Caco-2 (cell line): ENCODE data around the gene DYRK1A. TPM values are rescaled to one million over a fixed set of nuclear protein-coding genes. Genes with fewer than 3 reads are reported as not detected.

Experiments
- BruUV-seq: library from RNA; stranded (reverse); fragments of 400-500 nt; replicated peaks from 2 replicates; lab custom pipeline; 2021; lab: Mats Ljungman, UMichigan
- CTCF ChIA-PET: fragments of 300-600 bp; sonication (Branson Sonifier 250); formaldehyde crosslinking; loops from one replicate; lab custom pipeline; 2022; ENCODE audit warnings: antibody characterized with exemption; lab: Charles Lee
- POLR2A ChIA-PET: fragments of 300-600 bp; sonication (Branson Sonifier 250); formaldehyde crosslinking; loops from one replicate; lab custom pipeline; 2022; ENCODE audit warnings: antibody characterized with exemption; lab: Charles Lee
- DNase-seq, 2 experiments: peaks; one replicate each; pipeline versions ENCODE4 v3.0.0 to v3.0.0-alpha.2; 2020 to 2022
- H3K27me3 ChIP-seq: replicated peaks from 2 replicates; pipeline ENCODE4 v1.6.0; 2011; ENCODE audit warnings: low read length; ENCODE audit not compliant: control insufficient read depth, insufficient read depth
- H3K36me3 ChIP-seq: 2 replicates; pipeline ENCODE4 v1.5.1; 2011; ENCODE audit warnings: low read length; ENCODE audit not compliant: control insufficient read depth, insufficient read depth
- H3K4me1 ChIP-seq: fragments of 250-450 bp; sonication (Bioruptor Pico); 2 replicates; pipeline ENCODE4 v1.5.1; 2020; ENCODE audit warnings: mild to moderate bottlenecking
- H3K4me3 ChIP-seq: 2 replicates; pipeline ENCODE4 v1.5.1; 2011; ENCODE audit warnings: low read depth, mild to moderate bottlenecking, control low read depth, low read length
- H3K9me3 ChIP-seq: fragments of 250-450 bp; sonication (Bioruptor Pico); 2 replicates; pipeline ENCODE4 v1.5.1; 2020; ENCODE audit warnings: mild to moderate bottlenecking, moderate library complexity
- H3K27ac Mint-ChIP-seq: one replicate; pipeline ENCODE4 v1.8.0; 2022; ENCODE audit warnings: mixed read lengths; ENCODE audit not compliant: unreplicated experiment
- H3K27me3 Mint-ChIP-seq: one replicate; pipeline ENCODE4 v1.8.0; 2022; ENCODE audit warnings: mixed read lengths; ENCODE audit not compliant: insufficient read depth, unreplicated experiment
- H3K36me3 Mint-ChIP-seq: one replicate; pipeline ENCODE4 v1.8.0; 2022; ENCODE audit warnings: mild to moderate bottlenecking, mixed read lengths; ENCODE audit not compliant: insufficient read depth, unreplicated experiment
- H3K4me1 Mint-ChIP-seq: one replicate; pipeline ENCODE4 v1.8.0; 2022; ENCODE audit warnings: low read depth, mixed read lengths; ENCODE audit not compliant: unreplicated experiment
- H3K4me3 Mint-ChIP-seq: one replicate; pipeline ENCODE4 v1.8.0; 2022; ENCODE audit warnings: mild to moderate bottlenecking, moderate library complexity, mixed read lengths; ENCODE audit not compliant: unreplicated experiment
- H3K9me3 Mint-ChIP-seq: one replicate; pipeline ENCODE4 v1.8.0; 2022; ENCODE audit warnings: mixed read lengths; ENCODE audit not compliant: unreplicated experiment
- CTCF ChIP-seq, 2 experiments: fragments of 200-600 bp in 1 of 2; IDR thresholded peaks; 1 replicate in 1 of 2; 2 replicates in 1 of 2; pipeline versions ENCODE4 v1.5.1 to v1.8.0; 2011 to 2022; ENCODE audit warnings: antibody characterized with exemption in 1 of 2, control low read depth in 1 of 2, inconsistent platforms in 1 of 2, low read depth in 1 of 2, low read length in 1 of 2, mild to moderate bottlenecking in 1 of 2, moderate library complexity in 1 of 2; ENCODE audit not compliant: insufficient read depth in 1 of 2, severe bottlenecking in 1 of 2, unreplicated experiment in 1 of 2
- intact Hi-C: fragments of 100-400 bp; cut with micrococcal nuclease; formaldehyde crosslinking; loops from one replicate; pipeline ENCODE4 v1.10.0; 2022; ENCODE audit not compliant: unreplicated experiment
- total RNA-seq: library from RNA; stranded (reverse); gene quantifications from 2 replicates; pipeline ENCODE4 v1.2.3, GENCODE V29; 2022

The DYRK1A gene
- total RNA-seq, 1 experiment from 2014 or later: 50.9 TPM

DNA sequence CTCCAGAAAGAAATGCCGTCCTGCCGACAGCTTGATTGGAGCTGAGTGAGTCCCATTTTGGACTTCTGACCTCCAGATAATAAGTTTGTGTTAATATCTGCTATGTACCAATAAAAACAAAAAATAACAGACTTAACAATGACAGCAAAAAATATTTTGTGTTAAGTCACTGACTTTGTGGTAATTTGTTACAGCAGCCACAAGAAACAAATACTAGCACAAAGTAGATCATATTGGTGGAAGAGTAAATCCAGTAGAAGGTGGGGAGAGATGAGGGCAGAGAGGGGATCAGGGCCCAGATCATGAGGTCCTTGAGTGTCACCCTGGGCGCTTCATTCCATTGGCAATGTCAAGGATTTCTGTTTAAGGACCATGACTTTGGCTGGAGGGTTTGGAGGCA lies 168.6 kb downstream of the DYRK1A start:
- Mint-ChIP-seq H3K4me1 (peaks cover 10% of the 10 kb centered on the region), H3K27ac (no peak overlapping the region), H3K9me3 (peaks cover 23% of the 10 kb centered on the region), H3K36me3 (no peaks in the 10 kb centered on the region), H3K4me3 (no peak overlapping the region), H3K27me3 (no peaks in the 10 kb centered on the region)
- no peak for DNase-seq
- ChIA-PET POLR2A (no interaction called here), CTCF (no interaction called here)
- H3K4me1 ChIP-seq: 0 out of 2 replicates have a peak, but pooled peaks cover 10% of the 10 kb centered on the region
- no TSS peak for BruUV-seq
- H3K27me3 ChIP-seq: no peaks in the 10 kb centered on the region
- no peak overlapping the region for H3K4me3 ChIP-seq
- H3K36me3 ChIP-seq: no peaks in the 10 kb centered on the region
- intact Hi-C loops: no loop called here
- H3K9me3 ChIP-seq: peaks cover 9% of the 10 kb centered on the region
- TF ChIP-seq CTCF (IDR thresholded peaks at IDR 0.05; ENCODE audit: insufficient read depth in 1 of 2, low read depth in 1 of 2, low read length in 1 of 2, severe bottlenecking in 1 of 2, unreplicated experiment in 1 of 2): no peak

DNA sequence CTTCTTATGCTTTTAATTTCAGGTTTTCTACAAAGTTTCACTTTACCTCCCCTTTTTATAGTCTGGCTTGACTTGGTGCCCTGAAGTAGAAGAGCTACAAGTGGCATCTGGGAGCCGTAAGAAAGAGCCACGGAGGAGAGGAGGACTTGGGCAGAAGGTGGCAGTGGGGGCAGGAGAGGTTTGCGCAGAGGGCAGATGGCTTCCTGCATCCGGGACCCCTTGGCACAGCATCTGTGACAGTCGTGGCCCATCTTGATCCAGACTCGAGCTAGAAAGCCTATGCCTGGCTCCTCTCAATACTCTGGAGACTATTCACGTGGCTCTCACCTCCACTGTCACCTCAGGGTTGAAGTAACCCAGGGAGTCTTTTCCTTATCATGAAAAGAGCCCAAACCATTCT lies 169.1 kb downstream of the DYRK1A start:
- CTCF ChIA-PET: no interaction called here
- Histone ChIP-seq H3K4me3 (no peak overlapping the region), H3K4me1 (0 out of 2 replicates have a peak, but pooled peaks cover 10% of the 10 kb centered on the region), H3K27me3 (no peaks in the 10 kb centered on the region), H3K36me3 (no peaks in the 10 kb centered on the region), H3K9me3 (peaks cover 9% of the 10 kb centered on the region)
- peaks cover 23% of the 10 kb centered on the region for H3K9me3 Mint-ChIP-seq
- H3K4me1 Mint-ChIP-seq: peaks cover 10% of the 10 kb centered on the region
- POLR2A ChIA-PET: no interaction called here
- no peak overlapping the region for H3K27ac Mint-ChIP-seq
- H3K36me3 Mint-ChIP-seq: no peaks in the 10 kb centered on the region
- intact Hi-C loops: no loop called here
- no peaks in the 10 kb centered on the region for H3K27me3 Mint-ChIP-seq
- BruUV-seq: no TSS peak
- no peak overlapping the region for H3K4me3 Mint-ChIP-seq
- DNase-seq: no peak
- no peak for TF ChIP-seq CTCF (IDR thresholded peaks at IDR 0.05; ENCODE audit: insufficient read depth in 1 of 2, low read depth in 1 of 2, low read length in 1 of 2, severe bottlenecking in 1 of 2, unreplicated experiment in 1 of 2)

- 0 out of 2 replicates have a peak, but pooled peaks cover 10% of the 10 kb centered on the region for H3K4me1 ChIP-seq
- Mint-ChIP-seq H3K9me3 (peaks cover 26% of the 10 kb centered on the region), H3K27ac (peak overlapping the region; percentile 24), H3K36me3 (no peaks in the 10 kb centered on the region), H3K4me1 (peaks cover 10% of the 10 kb centered on the region), H3K4me3 (no peak overlapping the region), H3K27me3 (no peaks in the 10 kb centered on the region)
- peaks cover 9% of the 10 kb centered on the region for H3K9me3 ChIP-seq
- POLR2A ChIA-PET: no interaction called here
- intact Hi-C loops: no loop called here
- TF ChIP-seq CTCF (IDR thresholded peaks at IDR 0.05; ENCODE audit: insufficient read depth in 1 of 2, low read depth in 1 of 2, low read length in 1 of 2, severe bottlenecking in 1 of 2, unreplicated experiment in 1 of 2): no peak
- CTCF ChIA-PET: no interaction called here
- DNase-seq: no peak
- H3K27me3 ChIP-seq: no peaks in the 10 kb centered on the region
- H3K4me3 ChIP-seq: no peak overlapping the region
- no peaks in the 10 kb centered on the region for H3K36me3 ChIP-seq
- no TSS peak for BruUV-seq
Observed at GRCh38 chr21:37536616-37537278, 170.2 kb downstream of the DYRK1A start.
